ENCODE data around the gene CYP19A1.

The CYP19A1 gene

DNA sequence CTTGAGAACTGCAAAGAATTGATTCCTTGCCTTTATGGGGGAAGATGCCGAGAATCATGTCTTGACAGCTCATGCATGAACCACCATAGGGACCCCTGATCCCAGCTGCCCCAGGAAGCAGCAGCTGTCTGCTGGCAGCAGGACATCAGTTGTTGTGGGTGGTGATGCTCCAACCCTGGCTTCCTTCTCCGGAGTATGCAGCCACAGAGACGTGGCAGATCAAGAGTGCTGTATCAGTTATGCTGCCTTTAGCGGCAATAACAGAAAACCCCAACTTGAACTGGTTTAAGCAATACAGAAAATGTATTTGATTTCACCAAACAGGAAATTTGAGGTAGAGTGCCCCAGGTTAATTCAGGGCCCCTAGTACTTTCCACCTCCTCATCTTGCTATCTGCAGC, 151.5 kb downstream of the CYP19A1 start:
- no peak for DNase-seq (ENCODE audit: low spot score)
- TF ChIP-seq, protein P1, sequence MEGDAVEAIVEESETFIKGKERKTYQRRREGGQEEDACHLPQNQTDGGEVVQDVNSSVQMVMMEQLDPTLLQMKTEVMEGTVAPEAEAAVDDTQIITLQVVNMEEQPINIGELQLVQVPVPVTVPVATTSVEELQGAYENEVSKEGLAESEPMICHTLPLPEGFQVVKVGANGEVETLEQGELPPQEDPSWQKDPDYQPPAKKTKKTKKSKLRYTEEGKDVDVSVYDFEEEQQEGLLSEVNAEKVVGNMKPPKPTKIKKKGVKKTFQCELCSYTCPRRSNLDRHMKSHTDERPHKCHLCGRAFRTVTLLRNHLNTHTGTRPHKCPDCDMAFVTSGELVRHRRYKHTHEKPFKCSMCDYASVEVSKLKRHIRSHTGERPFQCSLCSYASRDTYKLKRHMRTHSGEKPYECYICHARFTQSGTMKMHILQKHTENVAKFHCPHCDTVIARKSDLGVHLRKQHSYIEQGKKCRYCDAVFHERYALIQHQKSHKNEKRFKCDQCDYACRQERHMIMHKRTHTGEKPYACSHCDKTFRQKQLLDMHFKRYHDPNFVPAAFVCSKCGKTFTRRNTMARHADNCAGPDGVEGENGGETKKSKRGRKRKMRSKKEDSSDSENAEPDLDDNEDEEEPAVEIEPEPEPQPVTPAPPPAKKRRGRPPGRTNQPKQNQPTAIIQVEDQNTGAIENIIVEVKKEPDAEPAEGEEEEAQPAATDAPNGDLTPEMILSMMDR (IDR thresholded peaks at IDR 0.05; ENCODE audit: poor library complexity, severe bottlenecking): no peak
- Histone ChIP-seq H3K4me1 (ENCODE audit: insufficient read depth, poor library complexity, severe bottlenecking) (peaks cover 7% of the 10 kb centered on the region), H3K4me3 (ENCODE audit: severe bottlenecking) (no peak overlapping the region), H3K36me3 (ENCODE audit: low read depth) (no peaks in the 10 kb centered on the region), H3K27me3 (ENCODE audit: insufficient read depth, poor library complexity, severe bottlenecking) (peaks cover 3% of the 10 kb centered on the region), H3K27ac (ENCODE audit: poor library complexity, severe bottlenecking) (no peak overlapping the region), H3K9me3 (ENCODE audit: severe bottlenecking) (no peaks in the 10 kb centered on the region)
- no peak for ATAC-seq (ENCODE audit: low read depth)

DNA sequence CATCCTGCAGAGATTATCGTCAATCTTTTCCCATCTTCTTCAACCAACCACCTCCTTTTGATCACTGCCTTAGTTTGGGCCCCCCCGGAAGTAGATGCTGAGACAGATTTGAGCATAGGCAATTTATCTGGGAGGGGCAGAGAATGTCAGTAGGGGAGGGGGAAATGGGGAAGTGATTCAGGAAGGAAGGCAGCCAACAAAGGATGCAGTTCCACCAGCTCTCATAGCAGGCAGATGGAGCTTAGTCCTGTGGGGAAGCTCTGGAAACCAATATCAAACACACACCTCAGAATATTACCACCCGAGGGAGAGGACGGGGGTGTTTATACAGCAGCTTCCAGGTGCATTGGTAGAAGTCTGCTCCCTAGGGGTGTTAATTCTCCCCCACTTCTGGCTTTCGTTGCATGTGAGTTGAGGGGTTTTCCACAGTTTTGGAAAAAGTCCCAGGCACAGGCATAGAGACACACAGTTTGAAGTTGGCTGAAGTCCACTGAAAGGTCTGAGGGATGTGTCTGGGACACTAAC, 152.2 kb downstream of the CYP19A1 start:
- Histone ChIP-seq H3K4me3 (ENCODE audit: severe bottlenecking) (no peak overlapping the region), H3K9me3 (ENCODE audit: severe bottlenecking) (no peaks in the 10 kb centered on the region), H3K36me3 (ENCODE audit: low read depth) (no peaks in the 10 kb centered on the region), H3K27me3 (ENCODE audit: insufficient read depth, poor library complexity, severe bottlenecking) (peaks cover 3% of the 10 kb centered on the region), H3K4me1 (ENCODE audit: insufficient read depth, poor library complexity, severe bottlenecking) (peaks cover 2% of the 10 kb centered on the region), H3K27ac (ENCODE audit: poor library complexity, severe bottlenecking) (no peak overlapping the region)
- TF ChIP-seq, protein P1 (IDR thresholded peaks at IDR 0.05; ENCODE audit: poor library complexity, severe bottlenecking): no peak
- ATAC-seq (ENCODE audit: low read depth) (no peak), DNase-seq (ENCODE audit: low spot score) (no peak)

DNA sequence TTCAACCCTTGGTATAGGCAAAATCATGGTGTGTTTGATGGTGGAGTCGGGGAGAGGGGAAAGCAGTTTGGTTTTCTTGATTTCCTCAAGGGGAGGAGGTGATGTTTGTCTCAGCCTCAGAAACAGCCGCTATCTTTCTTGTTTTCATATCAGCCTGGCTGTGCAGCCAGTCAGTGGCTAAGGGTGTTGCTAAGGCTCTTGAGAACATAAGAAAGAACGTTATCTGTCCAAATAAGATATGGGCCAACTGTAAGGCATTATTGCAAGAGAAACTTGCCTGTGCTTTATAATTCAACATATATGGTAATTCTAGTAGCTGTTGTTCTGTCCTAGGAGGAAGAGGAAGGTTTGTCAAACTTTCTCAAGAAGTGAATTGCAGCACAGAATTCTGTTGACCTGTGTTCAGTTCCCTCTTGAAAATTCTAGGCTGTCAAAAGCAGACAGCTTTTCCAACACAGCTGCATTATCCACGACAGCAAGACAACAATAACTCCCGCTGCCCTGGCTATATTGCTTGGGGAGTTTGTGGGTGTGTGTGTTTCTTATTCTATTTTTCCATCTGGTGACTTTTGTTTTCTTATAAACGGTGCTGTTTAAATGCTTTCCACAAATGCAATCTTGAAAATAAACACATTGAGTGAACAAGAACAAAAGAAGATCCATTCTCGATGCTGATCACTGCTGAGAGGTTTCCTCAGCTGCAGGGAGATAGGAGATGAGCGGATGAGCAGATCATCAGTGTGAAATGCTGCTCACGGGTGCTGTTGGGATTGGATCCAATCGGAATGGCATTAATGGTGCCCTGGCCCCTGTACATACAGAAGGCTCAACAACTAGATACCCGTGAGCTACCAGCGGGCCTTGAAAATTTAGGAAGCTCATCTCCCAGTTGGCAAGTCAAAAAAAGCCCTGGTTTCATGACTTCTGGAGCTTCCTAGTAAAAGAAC, 152.9 kb downstream of the CYP19A1 start:
- no peaks in the 10 kb centered on the region for H3K4me1 ChIP-seq (ENCODE audit: insufficient read depth, poor library complexity, severe bottlenecking)
- ATAC-seq (ENCODE audit: low read depth): no peak

DNA sequence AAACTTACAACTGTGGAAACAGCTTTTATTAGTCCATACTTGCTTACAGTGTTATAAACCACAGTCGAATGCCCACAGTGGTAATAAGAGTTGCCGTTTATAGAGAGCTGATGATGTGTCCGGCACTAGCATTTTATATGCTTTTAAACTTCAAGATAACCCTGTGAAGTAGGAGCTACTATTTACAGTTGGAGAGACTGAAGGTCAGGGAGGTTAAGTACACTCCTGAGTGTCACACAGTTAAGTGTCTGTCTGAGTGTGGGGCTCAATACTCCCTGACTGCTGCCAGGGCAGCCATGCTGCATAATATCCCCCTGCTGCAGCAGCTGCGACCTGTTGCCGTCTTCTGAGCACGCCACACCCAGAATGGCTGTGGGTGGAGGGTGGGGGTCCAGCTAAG, 153.8 kb downstream of the CYP19A1 start:
- TF ChIP-seq, protein P1 (IDR thresholded peaks at IDR 0.05; ENCODE audit: poor library complexity, severe bottlenecking): no peak
- DNase-seq (ENCODE audit: low spot score) (no peak), ATAC-seq (ENCODE audit: low read depth) (no peak)
- Histone ChIP-seq H3K27me3 (ENCODE audit: insufficient read depth, poor library complexity, severe bottlenecking) (peaks cover 3% of the 10 kb centered on the region), H3K4me3 (ENCODE audit: severe bottlenecking) (no peak overlapping the region), H3K9me3 (ENCODE audit: severe bottlenecking) (no peaks in the 10 kb centered on the region), H3K36me3 (ENCODE audit: low read depth) (no peaks in the 10 kb centered on the region), H3K27ac (ENCODE audit: poor library complexity, severe bottlenecking) (no peak overlapping the region), H3K4me1 (ENCODE audit: insufficient read depth, poor library complexity, severe bottlenecking) (no peaks in the 10 kb centered on the region)

More for the DNA sequence above, 152.9 kb downstream of the CYP19A1 start:
- no peaks in the 10 kb centered on the region for H3K36me3 ChIP-seq (ENCODE audit: low read depth)
- TF ChIP-seq, protein P1 (IDR thresholded peaks at IDR 0.05; ENCODE audit: poor library complexity, severe bottlenecking): no peak
- DNase-seq (ENCODE audit: low spot score): no peak
- H3K27ac ChIP-seq (ENCODE audit: poor library complexity, severe bottlenecking): no peak overlapping the region
- H3K27me3 ChIP-seq (ENCODE audit: insufficient read depth, poor library complexity, severe bottlenecking): peaks cover 3% of the 10 kb centered on the region
- no peak overlapping the region for H3K4me3 ChIP-seq (ENCODE audit: severe bottlenecking)
- H3K9me3 ChIP-seq (ENCODE audit: severe bottlenecking): no peaks in the 10 kb centered on the region

DNA sequence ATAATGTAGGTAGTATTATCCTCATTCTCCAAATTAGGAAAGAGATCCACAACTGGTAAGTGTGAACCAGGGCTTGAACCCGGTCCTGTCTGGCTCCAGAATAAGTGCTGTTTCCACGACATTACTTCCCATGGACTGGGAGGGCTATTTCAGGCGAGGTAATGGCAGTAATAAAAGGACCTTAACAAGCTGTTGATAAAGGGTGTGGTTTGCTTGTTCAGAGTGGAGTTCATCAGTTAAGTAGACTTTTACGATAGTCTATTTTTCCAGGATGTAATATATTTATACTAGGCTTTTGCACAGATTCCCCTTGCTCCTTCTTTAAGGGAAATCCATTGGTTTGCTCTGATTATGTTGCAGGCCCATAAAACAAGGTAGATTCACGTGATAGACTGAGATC, 155.3 kb downstream of the CYP19A1 start:
- TF ChIP-seq, protein P1 (IDR thresholded peaks at IDR 0.05; ENCODE audit: poor library complexity, severe bottlenecking): no peak
- no peaks in the 10 kb centered on the region for H3K9me3 ChIP-seq (ENCODE audit: severe bottlenecking)
- H3K4me1 ChIP-seq (ENCODE audit: insufficient read depth, poor library complexity, severe bottlenecking): no peaks in the 10 kb centered on the region
- H3K27ac ChIP-seq (ENCODE audit: poor library complexity, severe bottlenecking): no peak overlapping the region
- no peaks in the 10 kb centered on the region for H3K36me3 ChIP-seq (ENCODE audit: low read depth)
- peaks cover 3% of the 10 kb centered on the region for H3K27me3 ChIP-seq (ENCODE audit: insufficient read depth, poor library complexity, severe bottlenecking)
- ATAC-seq (ENCODE audit: low read depth): no peak
- no peak for DNase-seq (ENCODE audit: low spot score)
- no peak overlapping the region for H3K4me3 ChIP-seq (ENCODE audit: severe bottlenecking)

All from RWPE2 (cell line).